Esophagus muscularis mucosa (tissue), 3 donors: ENCODE results near the gene HERPUD1.

ENCODE experiments used
- CTCF ChIP-seq, 3 experiments: fragments of 200-600 bp in 2 of 3; fragments of 450-650 bp in 1 of 3; sonication (generic) in 2 of 3; IDR thresholded peaks; one replicate each; pipeline ENCODE4 v1.5.1; 2017 to 2019; ENCODE audit warnings: antibody characterized with exemption in 3 of 3, mild to moderate bottlenecking in 2 of 3, moderate library complexity in 1 of 3
- POLR2A ChIP-seq: fragments of 450-650 bp; IDR thresholded peaks from one replicate; pipeline ENCODE4 v1.6.1; 2017; ENCODE audit warnings: antibody characterized with exemption, moderate library complexity, mild to moderate bottlenecking, low read depth
- POLR2AphosphoS5 ChIP-seq, 2 donors: sonication (generic); formaldehyde crosslinking; IDR thresholded peaks; one replicate each; pipeline ENCODE4 v1.6.1; 2017; ENCODE audit warnings: antibody characterized with exemption in 2 of 2

- no peak for TF ChIP-seq CTCF (IDR thresholded peaks at IDR 0.05)
- no peak for TF ChIP-seq POLR2A
- TF ChIP-seq POLR2AphosphoS5 (IDR thresholded peaks at IDR 0.05), result no peak
These were observed 10.0 kb downstream of the HERPUD1 start for GRCh38 chr16:56941856-56942331.
